Measurements from ENCODE around the gene SLC35E2B.
"Not testable (repeated sequence)": the region's sequence is repeated elsewhere in the genome, so short reads cannot be mapped to it uniquely, and the experiment has no call there.

The SLC35E2B gene

DNA sequence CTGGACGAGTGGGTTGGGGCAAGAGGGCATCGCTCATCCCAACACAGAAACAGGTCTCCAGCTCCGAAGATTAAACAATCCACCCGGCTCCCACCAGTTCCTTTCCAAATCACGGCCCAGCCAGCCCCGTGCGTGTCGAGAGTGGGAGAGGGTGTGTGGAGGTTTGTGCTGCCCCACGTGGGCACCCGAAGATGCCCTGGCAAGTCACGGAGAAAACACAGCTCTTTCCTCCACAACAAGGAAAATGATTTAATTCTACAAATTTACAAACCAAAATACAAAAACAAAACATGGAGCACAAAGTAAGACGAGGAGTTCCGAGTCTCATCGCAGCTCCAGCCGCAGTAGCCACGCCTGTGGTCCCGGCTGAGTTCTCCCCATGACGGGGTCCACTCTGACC is 9.9 kb upstream of the SLC35E2B start:
- not testable (repeated sequence) for DNase-seq

DNA sequence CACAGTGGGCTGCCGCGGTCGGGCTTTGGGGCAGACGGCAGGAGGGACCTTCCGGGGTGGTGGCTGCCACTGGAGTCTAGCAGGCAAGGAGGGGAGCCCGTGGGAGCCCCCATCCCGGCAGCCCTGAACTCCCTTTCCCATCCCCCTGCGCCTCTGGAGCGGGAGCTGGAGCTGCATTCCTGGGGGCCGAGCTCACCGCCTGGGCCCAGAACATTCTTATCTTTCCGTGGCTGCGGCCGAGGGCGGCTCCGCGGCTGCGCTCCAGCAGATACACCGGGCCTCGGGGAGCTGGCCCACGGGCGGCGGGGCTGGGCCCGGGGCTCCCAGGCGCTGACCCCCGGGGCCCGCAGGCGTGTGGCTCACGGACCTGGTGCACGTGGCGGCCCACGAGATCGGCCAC is 8.0 kb upstream of the SLC35E2B start:
- not testable (repeated sequence) for DNase-seq

- not testable (repeated sequence) for DNase-seq
Measured at GRCh38 chr1:1700067-1700466, 7.5 kb upstream of the SLC35E2B start.

DNA sequence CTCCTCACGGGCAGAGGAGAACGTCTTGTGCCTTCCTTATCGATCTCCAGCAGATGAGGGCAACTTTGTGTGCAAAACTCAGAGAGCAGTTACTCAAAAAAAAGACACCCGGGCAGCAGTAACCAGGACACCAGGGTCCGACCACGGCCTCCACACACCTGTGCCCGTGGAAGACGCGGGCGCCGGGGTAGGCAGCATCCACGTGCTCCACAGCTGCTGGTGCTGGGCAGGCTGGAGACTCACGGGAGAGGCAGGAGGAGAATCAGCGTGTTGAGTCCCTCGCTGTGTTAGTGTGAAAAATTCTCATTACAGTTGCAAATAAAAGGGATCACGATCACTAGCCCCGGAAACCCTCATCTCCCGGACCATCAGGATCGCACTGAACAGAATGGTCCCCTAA is 6.5 kb upstream of the SLC35E2B start:
- not testable (repeated sequence) for DNase-seq

GRCh38 chr1:1697358-1698183 is 5.0 kb upstream of the SLC35E2B start:
- DNase-seq: not testable (repeated sequence)

GRCh38 chr1:1696431-1697357 is 4.1 kb upstream of the SLC35E2B start:
- not testable (repeated sequence) for DNase-seq

DNA sequence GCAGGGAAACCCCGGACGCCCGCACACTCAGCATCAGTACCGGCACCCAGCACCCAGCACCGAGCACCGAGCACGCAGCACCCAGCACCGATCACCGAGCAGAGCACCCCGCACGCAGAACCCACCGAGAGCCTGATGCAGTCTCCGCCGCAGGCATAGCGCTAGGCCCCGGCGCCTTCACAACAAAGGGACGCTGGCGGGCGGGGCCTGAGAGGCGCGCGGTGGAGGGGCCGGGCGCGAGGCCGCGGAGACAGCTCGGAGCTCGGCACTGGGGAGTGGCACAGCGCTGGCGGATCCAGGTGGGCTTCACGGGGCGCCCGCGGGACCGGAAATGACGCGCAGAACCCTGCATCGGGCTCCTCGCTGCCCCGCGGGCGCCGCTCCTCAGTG is 276 bp downstream of the SLC35E2B start:
- DNase-seq: peak in 2 of 4 experiments; percentile 78 to 91

DNA sequence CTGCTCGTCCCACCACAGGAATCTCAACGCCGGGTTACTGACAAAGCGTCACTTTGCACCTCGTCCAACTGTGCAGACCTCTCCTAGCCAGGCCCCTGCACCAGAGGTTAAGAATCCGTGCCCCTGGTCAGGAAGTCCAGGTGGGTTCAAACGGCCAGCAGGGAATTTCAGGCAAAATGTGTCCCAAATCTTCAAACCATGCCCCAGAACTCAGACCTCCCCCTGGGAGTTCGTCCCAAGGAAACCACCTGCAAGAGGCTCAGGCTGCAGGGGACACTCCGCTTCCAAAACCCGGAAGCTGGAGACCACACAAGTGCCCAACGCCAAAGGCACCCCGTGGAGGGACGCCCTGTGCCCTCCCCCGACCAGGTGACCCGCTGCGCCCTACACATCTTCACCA is 1.2 kb downstream of the SLC35E2B start:
- DNase-seq: not testable (repeated sequence)

- not testable (repeated sequence) for DNase-seq
Measured at GRCh38 chr1:1689526-1689925, 3.1 kb downstream of the SLC35E2B start.

DNA sequence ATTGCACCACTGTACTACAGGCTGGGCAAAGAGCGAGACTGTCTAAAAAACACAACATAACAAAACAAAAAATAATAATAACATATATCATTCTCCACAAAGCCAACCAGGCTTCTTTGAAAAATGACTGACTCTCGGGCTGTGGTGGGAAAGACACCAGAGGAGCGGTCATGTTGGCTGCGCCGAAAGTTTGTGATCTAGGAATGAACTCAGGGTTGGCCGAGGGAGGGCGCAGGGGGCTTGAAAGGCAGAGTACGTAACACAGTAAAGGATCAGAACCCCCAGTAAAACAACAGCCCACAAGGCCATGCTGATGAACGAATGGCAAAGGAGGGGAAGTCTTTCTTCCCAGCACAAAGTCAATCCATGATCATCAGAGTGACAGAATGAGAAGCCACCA is 4.7 kb downstream of the SLC35E2B start:
- no peak for DNase-seq

DNA sequence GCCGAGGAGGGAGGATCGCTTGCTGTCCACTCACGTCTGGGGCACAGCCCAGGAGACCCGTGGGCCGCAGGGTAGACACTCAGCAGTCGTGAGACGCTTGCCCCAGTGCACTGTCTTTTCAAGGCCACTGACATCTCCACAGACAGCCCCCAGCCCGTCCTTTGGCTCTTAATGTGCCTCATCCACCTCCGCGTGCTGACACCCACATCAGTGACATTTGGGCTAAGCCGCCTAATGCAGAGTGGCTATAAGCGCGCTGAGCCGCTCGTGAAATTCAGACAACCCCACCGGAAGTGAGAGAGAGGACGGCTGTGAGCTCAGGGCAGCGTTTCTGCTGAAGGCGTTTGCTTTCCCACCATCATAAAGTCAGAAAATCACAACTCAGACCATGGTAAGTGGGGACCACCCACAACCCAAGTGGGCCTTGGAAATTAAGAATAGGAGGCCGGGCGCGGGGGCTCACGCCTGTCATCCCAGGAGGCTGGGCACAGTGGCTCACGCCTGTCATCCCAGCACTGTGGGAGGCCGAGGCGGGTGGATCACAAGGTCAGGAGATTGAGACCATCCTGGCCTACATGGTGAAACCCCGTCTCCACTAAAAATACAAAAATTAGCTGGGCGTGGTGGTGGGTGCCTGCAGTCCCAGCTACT is 8.4 kb downstream of the SLC35E2B start:
- no peak for DNase-seq

- DNase-seq: no peak
Measured at GRCh38 chr1:1683104-1683905, 9.3 kb downstream of the SLC35E2B start.

- DNase-seq: no peak
Measured at GRCh38 chr1:1680912-1681273, 11.7 kb downstream of the SLC35E2B start.

DNA sequence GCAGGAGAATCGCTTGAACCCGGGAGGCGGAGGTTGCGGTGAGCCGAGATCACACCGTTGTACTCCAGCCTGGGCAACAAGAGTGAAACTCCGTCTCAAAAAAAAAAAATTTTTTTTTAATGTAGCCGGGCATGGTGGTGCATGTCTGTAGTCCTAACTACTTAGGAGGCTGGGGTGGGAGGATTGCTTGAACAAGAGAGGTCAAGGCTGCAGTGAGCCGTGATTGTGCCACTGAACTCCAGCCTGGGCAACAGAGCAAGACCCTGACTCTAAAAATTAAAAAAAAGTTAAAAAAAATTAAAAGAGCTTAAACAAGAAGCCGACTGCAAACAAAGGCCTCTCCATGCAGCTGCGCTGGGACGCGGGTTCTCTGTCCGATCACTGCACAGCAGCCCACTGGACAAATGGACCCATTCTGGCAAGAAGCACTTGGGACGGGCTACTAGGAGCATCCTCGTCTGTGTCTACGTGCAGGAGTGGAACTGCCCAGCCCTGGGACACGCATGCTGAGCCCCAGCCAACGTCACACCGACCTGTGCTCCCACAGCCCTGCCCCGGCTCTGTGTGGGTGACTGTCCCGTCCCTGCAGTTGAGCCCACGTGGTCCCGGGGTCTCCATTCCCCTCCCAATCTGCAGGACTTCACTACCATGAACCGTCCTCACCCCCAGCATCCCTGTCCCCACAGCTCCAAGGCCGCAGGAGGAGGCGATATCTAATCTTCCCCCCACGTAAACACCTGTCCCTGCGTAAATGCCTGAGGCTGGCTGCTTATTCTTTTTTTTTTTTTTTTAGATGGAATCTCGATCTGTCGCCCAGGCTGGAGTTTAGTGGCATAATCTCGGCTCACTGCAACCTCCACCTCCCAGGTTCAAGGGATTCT is 12.3 kb downstream of the SLC35E2B start:
- no peak for DNase-seq

GRCh38 chr1:1678581-1679380 is 13.8 kb downstream of the SLC35E2B start:
- no peak for DNase-seq

DNA sequence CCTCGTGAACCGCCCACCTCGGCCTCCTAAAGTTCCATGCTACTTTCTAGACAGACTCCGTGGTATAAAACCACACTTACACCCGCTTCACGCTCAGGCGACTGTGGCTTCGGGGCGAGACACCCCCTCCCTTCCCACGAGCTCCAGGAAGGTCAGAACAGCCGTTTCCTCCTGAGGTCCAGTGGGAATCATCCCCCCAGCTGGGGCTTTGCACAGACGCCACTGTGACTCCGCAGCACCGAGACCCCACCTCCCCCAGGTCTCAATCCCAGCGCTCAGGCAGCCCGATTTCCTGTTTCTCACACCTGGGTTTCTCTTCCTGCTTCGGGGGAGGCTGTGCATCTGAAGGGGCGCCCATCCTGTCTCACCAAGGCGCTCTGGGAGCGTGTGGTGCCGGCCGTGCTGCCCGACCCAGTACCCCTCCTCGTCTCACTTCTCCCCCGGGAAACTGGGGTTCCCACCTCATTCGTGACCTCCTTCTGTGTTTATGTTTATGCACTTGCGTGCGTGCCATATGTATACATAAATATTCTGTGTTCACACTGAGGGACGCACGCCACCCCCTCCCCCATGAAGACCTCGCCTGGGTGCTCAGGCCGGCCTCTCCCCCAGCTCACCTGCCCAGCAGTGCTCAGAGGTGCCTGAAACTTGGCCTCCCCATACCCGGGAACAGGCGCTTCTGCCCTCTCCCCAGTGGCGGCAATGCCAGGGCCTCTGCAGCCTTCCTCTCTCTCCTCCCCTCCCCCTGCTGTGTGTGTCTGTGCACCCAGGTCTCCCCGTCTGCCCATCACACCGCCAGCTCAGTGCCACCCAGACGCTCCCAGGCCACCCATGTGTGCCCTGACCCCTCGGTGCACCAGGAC is 14.6 kb downstream of the SLC35E2B start:
- DNase-seq: peak in 2 of 4 experiments; percentile 32 to 37

- not testable (repeated sequence) for DNase-seq
Measured at GRCh38 chr1:1676087-1676486, 16.5 kb downstream of the SLC35E2B start.

- DNase-seq: not testable (repeated sequence)
Measured at GRCh38 chr1:1675218-1675617, 17.4 kb downstream of the SLC35E2B start.

DNA sequence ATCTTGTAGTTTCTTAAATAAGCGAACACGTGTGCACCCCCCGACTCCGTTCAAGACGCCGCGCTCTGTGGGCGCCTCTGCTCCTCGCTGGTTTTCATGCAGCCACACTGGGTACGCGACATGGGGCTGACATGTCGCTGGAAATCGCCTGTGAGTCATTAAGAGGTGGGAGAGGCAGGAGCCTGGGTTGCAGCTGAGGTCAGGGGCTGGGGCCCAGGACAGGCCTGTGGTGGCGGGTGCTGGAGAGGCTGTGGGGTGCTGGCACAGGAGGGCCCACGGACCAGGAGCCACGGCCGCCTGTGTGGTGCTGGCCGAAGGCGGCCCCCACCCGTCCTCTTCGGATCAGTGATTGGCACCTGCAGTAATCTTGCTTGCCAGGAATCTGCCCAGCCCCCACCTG is 17.8 kb downstream of the SLC35E2B start:
- DNase-seq: not testable (repeated sequence)

All from activated naive CD4-positive, alpha-beta T cell (primary cell).